GM19468 (cell line): ENCODE measurements around the gene POGZ.
"Not testable (repeated sequence)": the region's sequence is repeated elsewhere in the genome, so short reads cannot be mapped to it uniquely, and the experiment has no call there.

Source experiments
- ATAC-seq: cut with Tn5 transposase; IDR thresholded peaks from one replicate; pipeline ENCODE4 v1.9.1; 2021; ENCODE audit warnings: mild to moderate bottlenecking, moderate library complexity, moderate number of reproducible peaks; ENCODE audit not compliant: unreplicated experiment; ENCODE audit errors: extremely low read depth

Gene POGZ

DNA sequence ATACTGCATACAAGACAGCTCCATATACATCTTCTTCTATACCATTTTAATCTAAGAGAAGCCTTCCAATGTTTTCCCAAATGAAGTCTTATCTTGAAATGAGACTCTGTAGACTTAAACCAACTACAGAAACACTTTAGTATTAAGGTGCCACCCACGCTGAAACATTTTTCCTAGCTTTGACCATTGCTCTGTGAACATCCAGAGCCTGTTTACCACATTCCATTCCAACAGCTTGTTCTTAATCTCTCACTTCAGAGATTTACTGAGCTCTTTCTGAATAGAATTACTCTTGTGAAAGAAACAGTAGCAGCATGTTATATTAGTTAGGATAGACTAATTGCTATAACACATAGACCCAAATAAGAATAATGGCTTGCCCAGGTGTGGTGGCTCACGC, 19.6 kb upstream of the POGZ start:
- no peak for ATAC-seq

DNA sequence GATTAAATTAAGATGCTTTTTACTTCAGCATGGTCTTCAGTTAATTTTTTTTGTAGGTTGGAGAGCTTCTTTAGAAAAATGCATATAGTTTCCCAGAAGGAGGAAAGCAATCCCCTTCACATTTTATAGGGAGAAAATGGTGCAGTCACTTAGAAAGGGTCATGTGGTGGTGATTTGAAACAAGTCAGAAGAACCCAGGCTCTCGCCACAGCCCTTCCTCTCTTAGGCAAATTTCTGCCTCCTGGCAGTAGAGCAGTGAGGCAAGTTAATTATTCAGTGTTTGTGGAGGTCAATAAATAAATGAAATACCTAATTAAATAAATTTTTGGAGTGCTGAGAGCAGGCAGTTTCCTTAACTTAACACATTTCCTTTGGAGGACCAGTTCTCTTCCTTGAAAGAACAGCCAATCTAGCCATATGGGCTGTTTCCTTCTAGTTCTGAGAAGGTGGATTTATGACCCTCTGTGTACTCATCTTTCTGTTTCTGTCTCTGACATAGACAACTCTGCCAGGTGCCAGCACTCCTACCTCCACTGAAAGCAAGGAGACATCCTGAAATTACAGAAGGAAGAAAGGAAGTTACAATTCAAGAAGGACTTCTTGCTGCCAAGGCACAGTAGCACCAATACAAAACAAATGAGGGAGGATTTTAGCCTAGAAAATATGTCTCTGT, 19.0 kb upstream of the POGZ start:
- no peak for ATAC-seq

- no peak for ATAC-seq
Measured at GRCh38 chr1:151477066-151477465, 17.8 kb upstream of the POGZ start.

- ATAC-seq, result no peak
Measured at GRCh38 chr1:151476083-151476482, 16.8 kb upstream of the POGZ start.

DNA sequence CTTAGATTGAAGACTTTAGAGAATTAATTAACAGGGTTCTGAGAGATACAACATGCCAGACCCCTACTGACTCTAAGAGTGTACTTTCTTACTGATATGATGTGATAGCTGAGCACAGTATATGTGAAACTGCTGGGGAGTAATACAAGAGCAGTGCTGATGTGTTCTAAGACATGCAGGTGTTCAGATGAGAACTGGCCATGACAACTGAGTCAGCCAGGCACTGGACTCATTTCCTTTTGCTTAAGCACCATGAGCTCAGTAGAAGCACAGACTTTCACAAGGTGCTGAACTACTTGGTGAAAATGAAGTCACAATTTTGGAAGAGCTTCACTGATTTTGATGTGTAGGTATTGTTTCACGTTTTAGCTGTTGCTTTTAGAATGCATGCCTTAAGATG, 15.9 kb upstream of the POGZ start:
- ATAC-seq, result no peak

GRCh38 chr1:151474745-151475144, 15.5 kb upstream of the POGZ start:
- no peak for ATAC-seq

DNA sequence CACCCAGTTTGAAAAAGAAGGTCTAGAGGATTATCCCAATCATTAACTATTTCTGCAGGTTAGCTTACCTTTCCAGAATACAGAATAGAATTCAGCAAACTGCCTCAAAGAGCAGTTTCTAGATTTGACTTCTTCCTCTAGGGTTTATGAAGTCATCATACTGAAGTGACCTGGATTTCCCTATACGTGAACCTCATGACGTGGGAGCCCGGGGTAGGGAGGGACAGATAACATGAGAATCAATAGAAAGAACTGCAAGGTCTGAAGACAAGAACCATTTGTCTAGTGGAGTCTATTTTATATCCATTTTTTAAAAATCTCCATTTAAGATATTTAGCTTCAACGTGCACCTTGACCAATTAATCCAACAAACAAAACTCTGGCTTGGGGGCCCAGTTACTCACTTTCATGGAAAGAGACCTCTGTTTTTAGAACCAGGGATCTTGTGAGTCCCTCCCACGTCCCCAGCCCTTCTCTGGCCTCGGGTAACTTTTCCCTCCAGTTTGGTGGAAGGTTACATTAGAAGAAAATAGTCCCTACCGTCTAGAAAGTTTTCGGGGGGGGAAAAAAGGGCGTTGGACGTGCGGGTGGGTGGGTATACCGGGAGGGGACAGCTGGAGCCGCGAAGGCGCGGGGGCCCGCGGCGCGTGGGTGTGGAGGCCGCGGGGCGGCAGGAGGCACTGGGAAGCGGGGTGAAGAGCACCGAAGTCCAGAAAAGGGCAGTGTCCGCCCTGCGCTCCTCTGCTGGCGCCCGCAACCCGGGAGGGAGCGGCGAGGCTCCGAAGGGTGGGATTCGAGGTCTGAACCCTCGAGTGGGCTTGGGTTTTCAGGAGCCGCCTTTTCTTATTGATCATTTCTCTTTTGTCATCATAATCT, 13.8 kb upstream of the POGZ start:
- no peak for ATAC-seq

GRCh38 chr1:151465026-151465425, 5.7 kb upstream of the POGZ start:
- ATAC-seq, result no peak

DNA sequence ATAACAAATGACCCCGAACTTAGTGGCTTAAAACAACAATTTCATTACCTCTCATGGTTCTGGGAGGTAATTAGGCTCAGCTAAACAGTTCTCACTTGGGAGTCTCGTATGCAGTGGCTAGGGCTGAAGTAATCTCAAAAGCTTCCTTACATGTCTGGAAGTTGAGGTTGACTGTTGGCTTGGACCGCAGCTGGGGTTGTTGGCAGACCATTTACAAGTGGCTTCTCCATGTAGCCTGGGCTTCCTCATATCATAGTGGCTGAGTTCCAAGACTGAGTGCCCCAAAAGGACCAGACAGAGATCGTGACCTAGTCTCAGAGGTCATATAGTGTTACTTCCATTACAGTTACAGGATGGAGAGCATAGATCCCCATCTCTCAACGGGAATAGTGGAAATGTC, 2.4 kb upstream of the POGZ start:
- ATAC-seq, result no peak

- no peak for ATAC-seq
Measured at GRCh38 chr1:151458802-151459330, 428 bp downstream of the POGZ start.

DNA sequence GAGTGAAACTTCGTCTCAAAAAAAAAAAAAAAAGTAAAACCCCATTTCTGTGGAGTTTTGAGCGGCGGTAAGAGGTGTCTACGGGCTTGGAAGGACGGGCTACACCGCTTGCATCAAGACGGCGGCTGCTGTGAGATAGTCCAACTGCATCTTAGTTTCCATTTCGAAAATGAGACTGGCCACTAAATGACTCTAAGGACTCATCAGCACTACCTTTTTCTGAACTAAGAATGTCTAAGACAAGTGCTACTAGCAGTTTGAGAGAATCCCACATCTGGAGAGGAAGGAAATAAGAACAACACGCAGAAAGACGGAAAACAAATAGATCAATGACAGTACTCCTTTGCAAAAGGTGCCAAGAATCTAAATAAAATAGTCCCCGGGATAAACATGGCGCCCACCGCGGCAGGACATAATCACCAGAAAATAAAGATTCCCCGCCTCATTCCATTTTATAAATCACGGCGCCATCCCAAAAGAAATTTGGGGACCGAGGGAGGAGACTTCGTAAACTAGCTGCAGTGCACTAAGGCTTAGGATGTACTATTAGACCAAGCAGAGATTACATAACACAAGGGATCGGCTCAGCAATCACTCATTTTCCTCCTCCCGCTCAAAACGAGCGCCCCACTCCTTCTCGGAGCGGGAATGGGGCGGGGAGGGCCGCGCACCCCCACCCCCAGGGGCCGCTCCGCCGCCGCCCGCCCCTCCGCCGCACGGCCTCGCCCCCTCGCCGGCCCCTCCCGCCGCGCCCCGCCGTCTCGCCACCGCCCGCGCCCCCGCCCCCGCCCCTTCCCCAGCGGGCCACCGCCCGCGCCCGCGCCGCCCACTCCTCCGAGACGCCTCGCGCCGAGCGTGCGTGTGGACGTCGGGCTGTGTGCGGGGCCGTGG, 1.1 kb downstream of the POGZ start:
- no peak for ATAC-seq

DNA sequence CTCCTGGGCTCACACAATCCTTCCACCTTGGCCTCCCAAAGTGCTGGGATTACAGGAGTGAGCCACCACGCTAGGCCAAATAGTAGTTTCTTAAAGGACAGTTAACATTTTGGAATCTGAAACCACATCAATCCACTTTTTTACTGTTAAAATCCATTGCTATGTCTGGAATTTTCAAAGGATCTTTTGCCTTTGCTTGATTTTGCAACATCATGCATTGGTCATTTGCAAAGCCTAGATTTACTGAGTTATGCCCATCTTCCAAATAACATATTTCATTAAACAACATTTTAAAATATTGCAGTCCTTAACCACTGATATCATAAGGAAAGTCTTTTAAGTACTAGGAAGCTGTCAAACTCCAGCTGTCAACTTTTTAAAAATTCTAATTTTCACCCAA, 3.3 kb downstream of the POGZ start:
- no peak for ATAC-seq

GRCh38 chr1:151455231-151455630, 4.1 kb downstream of the POGZ start:
- ATAC-seq, result no peak

DNA sequence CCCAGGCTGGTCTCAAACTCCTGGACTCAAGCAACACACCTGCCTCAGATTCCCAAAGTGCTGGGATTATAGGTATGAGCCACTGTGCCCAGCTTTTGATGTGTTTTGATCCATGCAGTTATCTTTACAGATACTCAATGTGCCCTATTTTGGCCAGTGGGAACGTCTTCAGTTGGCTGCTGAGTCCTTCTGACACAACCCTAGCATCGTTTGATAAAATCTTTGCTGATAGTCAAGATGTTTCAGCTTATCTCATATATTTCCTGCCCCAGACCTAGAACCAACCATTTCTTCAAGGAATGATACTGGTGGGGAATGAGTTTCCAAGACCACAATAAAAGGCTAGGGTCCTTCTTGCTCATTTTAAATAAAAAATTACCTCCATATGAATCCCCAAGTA, 11.6 kb downstream of the POGZ start:
- ATAC-seq, result no peak

DNA sequence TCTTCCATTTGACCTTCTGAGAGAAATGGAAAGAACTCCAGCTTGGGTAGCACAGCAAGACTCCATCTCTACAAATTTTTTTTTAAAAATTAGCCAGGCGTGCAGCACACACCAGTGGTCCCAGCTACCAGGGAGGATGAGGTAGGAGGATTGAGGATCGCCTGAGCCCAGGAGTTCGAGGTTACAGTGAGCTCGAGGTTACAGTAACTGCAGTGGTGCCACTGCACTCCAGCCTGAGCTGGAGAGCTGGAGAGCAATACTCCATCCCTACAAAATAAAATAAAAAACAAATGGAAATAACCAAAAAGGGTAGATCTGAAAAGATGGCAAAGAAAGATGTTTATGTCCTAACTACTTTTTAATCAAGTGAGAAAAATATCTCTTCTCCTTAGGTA, 14.5 kb downstream of the POGZ start:
- ATAC-seq, result no peak

DNA sequence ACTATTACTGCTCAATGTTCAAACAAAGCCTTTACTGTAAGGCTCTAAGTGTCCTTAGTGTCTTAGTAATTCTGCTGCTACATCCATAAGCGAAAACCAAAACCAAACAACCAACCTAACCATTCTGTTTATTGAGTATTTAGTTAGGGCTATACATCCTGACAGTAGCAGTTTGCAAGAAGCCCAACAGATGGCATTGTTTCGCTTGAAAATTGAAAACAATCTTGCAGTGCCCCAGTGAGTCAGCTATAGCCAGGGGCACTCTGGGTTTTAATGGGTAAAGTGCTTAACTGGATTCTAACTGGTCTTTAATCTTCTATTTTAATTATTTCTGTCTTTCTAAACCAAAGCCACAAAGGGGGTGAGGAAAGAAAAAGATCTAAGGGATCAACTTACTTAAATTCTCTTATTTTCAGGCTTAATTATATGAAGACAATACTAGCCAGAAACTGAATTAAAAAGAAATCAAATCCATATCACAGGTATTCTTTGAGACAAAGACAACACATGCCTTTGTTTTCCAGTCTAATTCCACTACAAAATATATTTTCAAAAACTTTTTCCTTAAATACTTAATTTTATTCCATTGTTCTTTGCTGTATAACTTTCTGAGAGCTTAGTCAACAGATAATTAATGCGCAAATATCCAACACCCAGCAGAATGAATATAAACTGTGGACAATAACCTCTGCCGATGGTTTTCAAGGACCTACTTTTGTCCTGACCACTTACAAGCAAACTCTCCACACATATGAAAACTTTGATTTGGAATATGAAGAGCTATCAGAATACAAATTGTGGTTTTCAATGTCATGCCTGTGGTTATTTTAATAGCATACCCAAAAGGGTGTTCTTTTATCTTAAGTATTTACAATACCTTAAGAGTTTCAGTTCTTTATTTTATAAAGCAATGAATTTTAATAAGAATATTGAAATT, 15.2 kb downstream of the POGZ start:
- ATAC-seq, result peak; percentile 27

DNA sequence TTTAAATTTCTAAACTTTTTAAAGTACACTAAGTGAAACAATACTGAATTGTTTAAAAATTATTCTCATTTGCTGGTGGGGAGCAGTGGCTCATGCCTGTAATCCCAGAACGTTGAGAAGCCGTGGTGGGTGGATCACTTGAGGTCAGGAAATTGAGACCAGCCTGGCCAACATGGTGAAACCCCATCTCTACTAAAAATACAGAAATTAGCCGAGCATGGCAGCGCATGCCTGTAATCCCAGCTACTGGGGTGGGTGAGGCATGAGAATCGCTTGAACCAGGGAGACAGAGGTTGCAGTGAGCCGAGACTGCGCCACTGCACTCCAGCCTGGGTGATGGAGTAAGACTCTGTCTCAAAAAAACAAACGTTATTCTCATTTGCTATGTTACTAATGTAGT, 21.9 kb downstream of the POGZ start:
- not testable (repeated sequence) for ATAC-seq

- no peak for ATAC-seq
Measured at GRCh38 chr1:151436985-151437384, 22.3 kb downstream of the POGZ start.

GRCh38 chr1:151435174-151435573, 24.1 kb downstream of the POGZ start:
- no peak for ATAC-seq
